Keratinocyte (primary cell): ENCODE results near the gene PTPN20.

ENCODE experiments used
- CTCF ChIP-seq, 3 experiments: IDR thresholded peaks in 1 of 3; conservative IDR thresholded peaks in 1 of 3; optimal IDR thresholded peaks in 1 of 3; 2 replicates in 2 of 3; 3 replicates in 1 of 3; pipeline versions ENCODE3 to v1.5.1; 2011; ENCODE audit warnings: low read length in 3 of 3, mild to moderate bottlenecking in 3 of 3, moderate library complexity in 2 of 3, control low read depth in 1 of 3, inconsistent platforms in 1 of 3; ENCODE audit not compliant: insufficient read depth in 2 of 3; ENCODE audit errors: extremely low read depth in 1 of 3
- EZH2 ChIP-seq: IDR thresholded peaks from one replicate; pipeline ENCODE4 v1.6.1; 2012; ENCODE audit warnings: inconsistent platforms, mild to moderate bottlenecking, low read length, moderate library complexity

GRCh38 chr10:47021850-47022249 lies 110.6 kb downstream of the PTPN20 start:
- TF ChIP-seq CTCF (optimal IDR thresholded peaks at IDR 0.05 in 1 of 3, IDR thresholded peaks at IDR 0.05 in 1 of 3, conservative IDR thresholded peaks at IDR 0.05 in 1 of 3; ENCODE audit: extremely low read depth in 1 of 3, insufficient read depth in 2 of 3, low read length in 3 of 3) (peak in 1 of 3 experiments; percentile 16), EZH2 (no peak)
